Vagina (tissue), 2 donors: Measurements from ENCODE around the gene UBE2Q1. TPM values are rescaled to one million over a fixed set of nuclear protein-coding genes. Genes with fewer than 3 reads are reported as not detected.
"Not testable (repeated sequence)": the region's sequence is repeated elsewhere in the genome, so short reads cannot be mapped to it uniquely, and the experiment has no call there.

Experiments used
- DNase-seq, 2 donors: peaks; one replicate each; pipeline ENCODE4 v3.0.0-alpha.2; 2017; ENCODE audit errors: extremely low spot score in 2 of 2
- H3K27ac ChIP-seq: fragments of 200-600 bp; sonication (generic); one replicate; pipeline ENCODE4 v1.5.1; 2019
- H3K27me3 ChIP-seq: fragments of 200-600 bp; sonication (generic); one replicate; pipeline ENCODE4 v1.5.1; 2019
- H3K36me3 ChIP-seq, 2 donors: fragments of 200-600 bp; sonication (generic); one replicate each; pipeline ENCODE4 v1.5.1; 2017 to 2019
- H3K4me1 ChIP-seq: fragments of 200-600 bp; sonication (generic); one replicate; pipeline ENCODE4 v1.5.1; 2019
- H3K4me3 ChIP-seq, 2 donors: fragments of 200-600 bp; sonication (generic); 1 replicate in 1 of 2; 2 replicates in 1 of 2; pipeline ENCODE4 v1.5.1; 2016 to 2019
- H3K9me3 ChIP-seq: fragments of 200-600 bp; sonication (generic); one replicate; pipeline ENCODE4 v1.5.1; 2019
- CTCF ChIP-seq, 3 experiments: fragments of 450-650 bp in 2 of 3; fragments of 200-600 bp in 1 of 3; sonication (generic) in 1 of 3; IDR thresholded peaks; one replicate each; pipeline ENCODE4 v1.5.1; 2017 to 2019; ENCODE audit warnings: antibody characterized with exemption in 3 of 3, mild to moderate bottlenecking in 2 of 3, moderate library complexity in 2 of 3
- POLR2A ChIP-seq, 2 donors: fragments of 450-650 bp; IDR thresholded peaks; one replicate each; pipeline ENCODE4 v1.6.1; 2017; ENCODE audit warnings: antibody characterized with exemption in 2 of 2, mild to moderate bottlenecking in 2 of 2, moderate library complexity in 2 of 2
- POLR2AphosphoS5 ChIP-seq, 2 donors: sonication (generic); formaldehyde crosslinking; IDR thresholded peaks; one replicate each; pipeline ENCODE4 v1.9.0; 2017; ENCODE audit warnings: antibody characterized with exemption in 2 of 2, mild to moderate bottlenecking in 2 of 2, low read depth in 1 of 2; ENCODE audit not compliant: insufficient read depth in 1 of 2
- intact Hi-C: fragments of 100-400 bp; cut with DNase I; formaldehyde crosslinking; loops from one replicate; pipeline ENCODE4 v1.15.1; 2023
- total RNA-seq: library from RNA; depleted of rRNA; stranded (reverse); fragments of >200 nt; gene quantifications from one replicate; pipeline ENCODE4 v1.2.3, GENCODE V29; 2016

Gene UBE2Q1
- total RNA-seq, 1 donor from 2014 or later, result 17.9 TPM

DNA sequence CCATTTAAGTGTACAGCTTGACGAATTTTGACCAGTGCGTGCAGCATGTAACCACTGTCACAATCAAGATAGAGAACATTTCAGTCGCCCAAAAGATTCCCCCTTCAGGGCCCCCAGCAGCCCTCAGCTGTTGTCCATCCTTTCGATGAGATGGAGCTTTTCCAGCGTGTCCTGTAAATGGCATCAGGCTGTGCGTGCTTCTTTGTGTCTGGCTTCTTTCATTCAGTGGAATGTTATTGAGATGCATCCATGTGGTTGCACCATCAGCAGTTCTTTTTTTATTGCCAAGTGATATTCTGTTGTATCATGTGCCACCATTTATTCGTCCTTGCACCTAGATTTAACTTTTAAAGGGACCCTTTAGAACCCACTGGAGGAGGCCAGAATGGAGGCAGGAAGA, 21.9 kb downstream of the UBE2Q1 start:
- intact Hi-C loops, result no loop called here
- no peak for TF ChIP-seq POLR2A (IDR thresholded peaks at IDR 0.05)
- TF ChIP-seq CTCF (IDR thresholded peaks at IDR 0.05), result no peak
- no peak for TF ChIP-seq POLR2AphosphoS5 (IDR thresholded peaks at IDR 0.05; ENCODE audit: insufficient read depth in 1 of 2, low read depth in 1 of 2)
- H3K4me3 ChIP-seq, result no peak overlapping the region

GRCh38 chr1:154533952-154534844, 24.3 kb downstream of the UBE2Q1 start:
- TF ChIP-seq POLR2A (IDR thresholded peaks at IDR 0.05), result no peak
- peak in 1 of 3 experiments; percentile 9 for TF ChIP-seq CTCF (IDR thresholded peaks at IDR 0.05)

More for the DNA sequence above, 21.9 kb downstream of the UBE2Q1 start:
- no peaks in the 10 kb centered on the region for H3K27me3 ChIP-seq
- H3K27ac ChIP-seq, result no peak overlapping the region
- H3K9me3 ChIP-seq, result no peaks in the 10 kb centered on the region
- H3K4me1 ChIP-seq, result no peaks in the 10 kb centered on the region
- no peak for DNase-seq
- no peaks in the 10 kb centered on the region for H3K36me3 ChIP-seq

GRCh38 chr1:154531950-154532349, 26.5 kb downstream of the UBE2Q1 start:
- H3K27me3 ChIP-seq, intact Hi-C loops, H3K4me3 ChIP-seq, H3K27ac ChIP-seq, DNase-seq, H3K9me3 ChIP-seq, H3K4me1 ChIP-seq, H3K36me3 ChIP-seq: not testable (repeated sequence)

More at GRCh38 chr1:154533952-154534844, 24.3 kb downstream of the UBE2Q1 start:
- Histone ChIP-seq H3K27me3 (no peaks in the 10 kb centered on the region), H3K36me3 (no peaks in the 10 kb centered on the region), H3K9me3 (no peaks in the 10 kb centered on the region), H3K4me3 (no peak overlapping the region), H3K4me1 (no peaks in the 10 kb centered on the region), H3K27ac (no peak overlapping the region)
- intact Hi-C loops, result no loop called here
- no peak for DNase-seq

DNA sequence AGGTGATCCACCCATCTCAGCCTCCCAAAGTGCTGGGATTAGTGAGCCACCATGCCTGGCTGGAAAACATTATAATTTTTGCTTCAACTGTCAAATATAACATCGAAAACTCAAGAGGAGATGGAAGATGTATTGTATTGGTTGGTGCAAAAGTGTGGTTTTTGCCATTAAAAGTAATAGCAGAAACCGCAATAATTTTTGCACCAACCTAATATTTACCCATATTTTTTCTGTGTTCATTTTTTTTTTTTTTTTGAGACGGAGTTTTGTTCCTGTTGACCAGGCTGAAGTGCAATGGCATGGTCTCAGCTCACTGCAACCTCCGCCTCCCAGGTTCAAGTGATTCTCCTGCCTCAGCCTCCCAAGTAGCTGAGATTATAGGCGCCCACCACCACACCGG, 29.2 kb downstream of the UBE2Q1 start:
- TF ChIP-seq POLR2AphosphoS5 (IDR thresholded peaks at IDR 0.05; ENCODE audit: insufficient read depth in 1 of 2, low read depth in 1 of 2), result no peak
- no peak for TF ChIP-seq POLR2A (IDR thresholded peaks at IDR 0.05)
- TF ChIP-seq CTCF (IDR thresholded peaks at IDR 0.05), result no peak
- no peaks in the 10 kb centered on the region for H3K36me3 ChIP-seq
- no peaks in the 10 kb centered on the region for H3K4me1 ChIP-seq
- intact Hi-C loops, result no loop called here
- no peak overlapping the region for H3K27ac ChIP-seq
- H3K27me3 ChIP-seq, result no peaks in the 10 kb centered on the region
- no peaks in the 10 kb centered on the region for H3K9me3 ChIP-seq
- DNase-seq, result no peak
- no peak overlapping the region for H3K4me3 ChIP-seq

- no peaks in the 10 kb centered on the region for H3K9me3 ChIP-seq
- H3K4me1 ChIP-seq, result no peaks in the 10 kb centered on the region
- no peak overlapping the region for H3K27ac ChIP-seq
- no peak overlapping the region for H3K4me3 ChIP-seq
- intact Hi-C loops, result no loop called here
- no peak for DNase-seq
- H3K36me3 ChIP-seq, result no peaks in the 10 kb centered on the region
- TF ChIP-seq POLR2AphosphoS5 (IDR thresholded peaks at IDR 0.05; ENCODE audit: insufficient read depth in 1 of 2, low read depth in 1 of 2) (no peak), POLR2A (IDR thresholded peaks at IDR 0.05) (no peak), CTCF (IDR thresholded peaks at IDR 0.05) (no peak)
- no peaks in the 10 kb centered on the region for H3K27me3 ChIP-seq
Measured at GRCh38 chr1:154527192-154527591, 31.3 kb downstream of the UBE2Q1 start.
